GM19452 (cell line): Measurements from ENCODE around the gene FITM1.
A peak's percentile ranks its signal among the peaks of the same experiment; 100 is the strongest.
"Not testable (repeated sequence)": the region's sequence is repeated elsewhere in the genome, so short reads cannot be mapped to it uniquely, and the experiment has no call there.

Source experiments
- ATAC-seq: cut with Tn5 transposase; IDR thresholded peaks from one replicate; pipeline ENCODE4 v1.9.1; 2021; ENCODE audit not compliant: unreplicated experiment

FITM1 gene

DNA sequence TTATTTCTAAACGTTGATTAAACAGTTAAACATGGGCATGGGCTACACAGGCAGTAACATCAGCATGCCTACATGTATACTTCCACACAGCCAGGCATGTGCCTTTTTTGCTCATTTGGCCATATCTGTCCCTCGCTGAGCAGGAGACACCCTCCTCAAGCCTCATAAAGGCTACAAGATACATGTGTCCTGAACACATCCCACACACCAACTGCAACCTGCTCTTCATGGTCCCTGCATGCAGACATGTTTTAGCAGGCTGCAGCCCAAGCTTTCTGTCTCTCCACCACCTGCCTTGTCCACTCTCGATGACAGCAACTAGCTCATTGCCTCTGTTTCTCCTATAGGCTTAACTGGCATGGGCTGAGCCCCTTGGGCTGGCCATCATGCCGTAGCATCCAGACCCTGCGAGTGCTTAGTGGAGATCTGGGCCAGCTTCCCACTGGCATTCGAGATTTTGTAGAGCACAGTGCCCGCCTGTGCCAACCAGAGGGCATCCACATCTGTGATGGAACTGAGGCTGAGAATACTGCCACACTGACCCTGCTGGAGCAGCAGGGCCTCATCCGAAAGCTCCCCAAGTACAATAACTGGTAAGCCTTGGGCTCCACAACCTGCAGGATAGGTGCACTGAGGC lies 33.8 kb upstream of the FITM1 start:
- no peak for ATAC-seq

DNA sequence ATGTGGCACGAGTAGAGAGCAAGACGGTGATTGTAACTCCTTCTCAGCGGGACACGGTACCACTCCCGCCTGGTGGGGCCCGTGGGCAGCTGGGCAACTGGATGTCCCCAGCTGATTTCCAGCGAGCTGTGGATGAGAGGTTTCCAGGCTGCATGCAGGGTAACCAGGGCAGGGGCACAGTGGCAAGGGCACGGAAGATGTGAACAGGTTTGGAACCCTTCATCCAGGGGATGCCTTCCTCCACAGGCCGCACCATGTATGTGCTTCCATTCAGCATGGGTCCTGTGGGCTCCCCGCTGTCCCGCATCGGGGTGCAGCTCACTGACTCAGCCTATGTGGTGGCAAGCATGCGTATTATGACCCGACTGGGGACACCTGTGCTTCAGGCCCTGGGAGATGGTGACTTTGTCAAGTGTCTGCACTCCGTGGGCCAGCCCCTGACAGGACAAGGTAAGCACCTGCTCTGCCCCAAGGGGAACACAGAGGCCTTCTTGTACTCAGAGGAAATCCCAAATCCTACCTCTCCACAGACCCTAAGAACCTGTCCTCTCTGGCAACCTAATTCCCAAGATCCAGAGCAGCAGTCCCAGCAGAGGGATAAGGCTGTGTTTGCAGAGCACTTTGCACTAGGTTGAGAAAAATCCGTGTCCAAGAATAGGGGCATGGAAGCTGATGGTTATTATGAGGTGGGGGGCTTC lies 32.1 kb upstream of the FITM1 start:
- ATAC-seq, result no peak

DNA sequence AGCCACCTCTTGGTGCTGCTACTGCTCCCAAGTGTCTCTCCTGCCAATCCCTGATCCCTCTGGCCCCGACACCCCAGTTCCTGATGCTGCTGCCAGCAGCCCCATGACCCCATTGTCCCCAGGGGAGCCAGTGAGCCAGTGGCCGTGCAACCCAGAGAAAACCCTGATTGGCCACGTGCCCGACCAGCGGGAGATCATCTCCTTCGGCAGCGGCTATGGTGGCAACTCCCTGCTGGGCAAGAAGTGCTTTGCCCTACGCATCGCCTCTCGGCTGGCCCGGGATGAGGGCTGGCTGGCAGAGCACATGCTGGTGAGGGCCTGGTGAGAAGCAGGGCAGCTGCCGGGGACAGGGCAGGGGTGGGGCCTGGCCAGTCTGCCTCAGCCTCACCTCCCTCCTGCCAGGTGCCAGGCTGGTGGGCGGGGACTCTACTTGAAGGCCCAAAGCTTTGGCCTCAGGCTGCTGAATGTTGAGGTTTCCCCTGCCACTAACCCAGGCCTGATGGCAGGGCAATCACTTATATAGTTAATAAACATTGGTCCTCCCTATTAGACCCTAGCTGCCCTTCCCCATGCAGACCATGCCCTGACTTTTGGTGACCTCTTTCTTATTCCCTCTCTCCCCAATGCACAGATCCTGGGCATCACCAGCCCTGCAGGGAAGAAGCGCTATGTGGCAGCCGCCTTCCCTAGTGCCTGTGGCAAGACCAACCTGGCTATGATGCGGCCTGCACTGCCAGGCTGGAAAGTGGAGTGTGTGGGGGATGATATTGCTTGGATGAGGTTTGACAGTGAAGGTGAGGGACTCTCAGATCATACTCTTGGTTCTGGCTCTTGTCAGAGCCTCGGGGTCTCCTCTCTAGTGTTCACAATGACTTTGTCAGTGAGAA lies 31.3 kb upstream of the FITM1 start:
- no peak for ATAC-seq

GRCh38 chr14:24100197-24100981 lies 30.1 kb upstream of the FITM1 start:
- no peak for ATAC-seq

DNA sequence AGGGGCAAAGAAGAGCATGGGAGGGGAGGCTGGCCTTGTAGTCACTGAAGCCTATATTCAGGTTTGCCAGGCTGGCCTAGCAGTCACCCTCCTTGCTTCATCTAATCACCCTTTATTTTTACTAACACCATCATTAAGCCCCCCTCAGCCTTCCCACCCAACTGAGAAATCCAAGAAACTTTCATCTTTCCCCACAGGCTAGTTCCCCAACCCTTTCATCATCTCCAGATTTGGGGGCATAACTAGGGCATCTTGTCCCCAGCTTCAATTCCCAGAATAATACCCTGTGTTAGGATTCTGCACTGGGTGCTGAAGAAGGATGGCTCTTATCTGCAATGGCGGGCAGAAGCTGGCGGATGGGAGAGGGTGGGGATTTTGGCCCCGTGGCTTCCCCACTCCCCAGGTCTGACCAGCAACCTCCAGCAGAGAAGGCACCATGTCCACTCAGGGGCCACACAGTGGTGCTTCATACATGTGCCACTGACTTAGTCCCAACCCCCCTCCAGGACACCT lies 29.4 kb upstream of the FITM1 start:
- ATAC-seq, result no peak

DNA sequence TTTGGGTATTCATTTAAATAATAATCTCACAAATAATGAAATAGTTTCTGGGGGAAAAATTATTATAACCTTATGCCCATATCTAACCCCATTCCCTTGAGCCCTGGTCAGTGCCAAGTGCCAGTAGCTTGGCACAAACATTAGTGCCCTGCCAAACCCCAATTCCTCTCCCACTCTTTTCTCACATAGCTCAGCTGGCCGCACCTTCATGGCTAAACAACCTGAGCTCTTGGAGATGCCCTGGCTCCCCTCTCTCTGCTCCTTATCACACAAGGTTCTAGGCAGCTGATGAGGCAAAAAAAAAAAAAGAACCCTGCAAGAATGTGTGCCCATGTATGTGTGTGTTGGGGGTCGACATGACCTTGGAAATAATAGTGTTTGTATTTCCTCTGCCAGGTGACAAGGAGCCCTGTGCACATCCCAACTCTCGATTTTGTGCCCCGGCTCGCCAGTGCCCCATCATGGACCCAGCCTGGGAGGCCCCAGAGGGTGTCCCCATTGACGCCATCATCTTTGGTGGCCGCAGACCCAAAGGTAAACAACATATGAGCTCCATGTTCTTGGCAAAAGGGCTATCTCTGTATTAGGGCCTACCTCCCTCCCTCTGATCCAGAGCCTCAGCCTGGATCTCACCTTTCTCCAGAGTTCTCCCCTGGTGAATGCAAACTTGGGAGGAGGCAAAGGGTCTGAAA lies 28.0 kb upstream of the FITM1 start:
- no peak for ATAC-seq

DNA sequence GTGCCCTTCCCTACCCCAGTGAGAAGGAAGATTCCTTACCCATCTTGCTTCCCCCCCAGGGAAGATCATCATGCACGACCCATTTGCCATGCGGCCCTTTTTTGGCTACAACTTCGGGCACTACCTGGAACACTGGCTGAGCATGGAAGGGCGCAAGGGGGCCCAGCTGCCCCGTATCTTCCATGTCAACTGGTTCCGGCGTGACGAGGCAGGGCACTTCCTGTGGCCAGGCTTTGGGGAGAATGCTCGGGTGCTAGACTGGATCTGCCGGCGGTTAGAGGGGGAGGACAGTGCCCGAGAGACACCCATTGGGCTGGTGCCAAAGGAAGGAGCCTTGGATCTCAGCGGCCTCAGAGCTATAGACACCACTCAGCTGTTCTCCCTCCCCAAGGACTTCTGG lies 27.0 kb upstream of the FITM1 start:
- ATAC-seq, result no peak

DNA sequence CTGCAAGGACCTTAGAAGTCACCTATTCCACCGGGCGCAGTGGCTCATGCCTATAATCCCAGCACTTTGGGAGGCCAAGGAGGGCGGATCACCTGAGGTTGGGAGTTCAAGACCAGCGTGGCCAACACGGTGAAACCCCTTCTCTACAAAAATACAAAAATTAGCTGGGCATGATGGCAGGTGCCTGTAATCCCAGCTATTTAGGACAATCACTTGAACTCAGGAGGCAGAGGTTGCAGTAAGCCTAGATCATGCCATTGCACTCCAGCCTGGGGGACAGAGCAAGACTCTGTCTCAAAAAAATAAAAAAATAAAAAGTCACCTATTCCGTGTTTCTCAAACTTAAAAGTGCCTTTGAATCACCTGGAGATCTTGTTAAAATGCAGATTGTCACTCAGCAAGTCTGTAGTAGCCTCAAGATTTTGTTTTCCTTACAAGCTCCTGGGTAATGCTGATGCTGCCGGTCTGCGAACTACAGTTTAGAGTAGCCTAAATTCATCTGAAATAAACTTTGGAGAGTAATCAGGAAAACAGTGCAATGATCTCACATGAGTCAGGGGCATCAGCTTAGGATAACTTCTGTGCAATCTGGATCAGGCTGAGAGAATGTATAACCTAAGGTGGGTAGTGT lies 24.7 kb upstream of the FITM1 start:
- not testable (repeated sequence) for ATAC-seq

GRCh38 chr14:24106672-24107271 lies 23.7 kb upstream of the FITM1 start:
- no peak for ATAC-seq

GRCh38 chr14:24108336-24108874 lies 22.1 kb upstream of the FITM1 start:
- peak; percentile 32 for ATAC-seq

DNA sequence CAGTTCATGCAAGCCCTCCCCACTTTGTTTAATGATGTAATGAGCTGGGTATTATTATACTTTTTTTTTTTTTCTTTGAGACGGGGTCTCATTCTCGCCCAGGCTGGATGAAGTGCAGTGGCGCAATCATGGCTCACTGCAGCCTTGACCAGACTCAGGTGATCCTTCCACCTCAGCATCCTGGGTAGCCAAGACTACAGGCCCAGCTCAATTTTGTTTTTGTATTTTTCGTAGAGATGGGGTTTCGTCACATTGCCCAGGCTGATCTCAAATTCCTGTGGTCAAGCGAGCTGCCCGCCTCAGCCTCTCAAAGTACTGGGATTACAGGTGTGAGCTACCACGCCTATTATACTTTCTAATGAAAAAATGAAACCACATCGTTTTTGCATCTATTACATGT lies 20.4 kb upstream of the FITM1 start:
- ATAC-seq, result no peak

DNA sequence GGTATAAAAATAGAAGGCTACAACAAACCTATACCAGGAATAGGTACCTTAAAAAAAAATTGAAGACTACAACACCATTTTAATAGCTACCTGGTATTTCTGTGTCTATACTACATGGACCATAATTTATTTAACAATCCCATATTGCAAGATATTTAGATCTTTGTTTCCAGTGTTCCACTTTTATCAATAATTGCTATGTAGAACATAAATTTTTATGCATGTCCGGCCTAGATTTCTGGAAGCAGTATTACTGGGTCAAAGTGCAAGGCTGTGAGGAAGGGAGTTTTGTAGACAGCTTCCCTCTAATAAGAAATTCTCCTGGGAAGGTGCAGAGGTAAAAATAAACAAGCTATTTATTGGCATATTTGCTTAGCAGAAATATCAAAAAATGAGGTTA lies 19.9 kb upstream of the FITM1 start:
- ATAC-seq, result no peak

DNA sequence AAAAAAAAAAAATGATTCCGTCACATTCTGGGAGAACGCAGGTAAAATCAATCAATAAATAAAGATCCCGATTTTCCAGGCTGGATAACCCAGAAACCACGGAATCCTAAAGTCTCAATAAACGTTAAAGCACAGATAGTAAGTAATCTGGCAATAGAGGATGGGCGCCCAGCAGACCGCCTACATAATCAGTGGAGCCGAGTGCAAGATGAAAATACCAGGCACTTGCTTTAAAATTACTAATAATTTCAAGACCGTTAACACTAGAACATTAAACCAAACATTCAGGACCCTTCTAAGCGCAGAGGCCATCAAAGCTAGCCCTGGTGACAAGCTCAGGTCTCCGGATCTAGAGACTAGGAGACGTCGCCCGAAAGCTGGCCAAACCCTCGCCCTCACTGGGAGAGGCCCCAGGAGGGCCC lies 17.1 kb upstream of the FITM1 start:
- no peak for ATAC-seq

GRCh38 chr14:24113801-24114531 lies 16.5 kb upstream of the FITM1 start:
- ATAC-seq, result no peak

GRCh38 chr14:24114532-24115421 lies 15.7 kb upstream of the FITM1 start, which contains the start of the genes DCAF11 and NRL:
Gene DCAF11 (plus strand): TSS chr14:24114777. CDS start chr14:24115595, 818 bp downstream.
Gene NRL (minus strand): TSS chr14:24114949. CDS start chr14:24082848, 32,101 bp downstream.
- peak; percentile 84 for ATAC-seq

- ATAC-seq, result no peak
Measured at GRCh38 chr14:24115422-24116127, 14.9 kb upstream of the FITM1 start.
